Loucy (cell line): ENCODE results near the gene RBMS3.

Experiments used
- H2AFZ ChIP-seq: fragments of 200-600 bp; sonication (generic); 2 replicates; pipeline ENCODE4 v1.6.0; 2016; ENCODE audit warnings: antibody characterized with exemption, mild to moderate bottlenecking, low read length, moderate library complexity
- H3F3A ChIP-seq: fragments of 200-600 bp; 2 replicates; pipeline ENCODE4 v1.6.0; 2016; ENCODE audit warnings: antibody characterized with exemption, low read depth, mild to moderate bottlenecking
- H3K27me3 ChIP-seq: fragments of 200-600 bp; sonication (generic); 2 replicates; pipeline ENCODE4 v1.6.1; 2014; ENCODE audit warnings: low read length, mild to moderate bottlenecking; ENCODE audit not compliant: insufficient read depth, poor library complexity, severe bottlenecking
- H3K36me3 ChIP-seq: fragments of 200-600 bp; sonication (generic); 2 replicates; pipeline ENCODE4 v1.6.1; 2016; ENCODE audit warnings: low read length; ENCODE audit not compliant: insufficient read depth
- H3K4me1 ChIP-seq: fragments of 200-600 bp; sonication (generic); 2 replicates; pipeline ENCODE4 v1.5.1; 2014; ENCODE audit warnings: low read length, mild to moderate bottlenecking; ENCODE audit not compliant: insufficient read depth, poor library complexity, severe bottlenecking
- H3K4me2 ChIP-seq: fragments of 200-600 bp; sonication (generic); 2 replicates; pipeline ENCODE4 v1.6.0; 2014; ENCODE audit warnings: antibody characterized with exemption, low read length, low read depth, mild to moderate bottlenecking; ENCODE audit not compliant: poor library complexity, severe bottlenecking
- H3K4me3 ChIP-seq: fragments of 200-600 bp; sonication (generic); 2 replicates; pipeline ENCODE4 v1.5.1; 2014; ENCODE audit warnings: low read length, mild to moderate bottlenecking, mixed read lengths; ENCODE audit not compliant: poor library complexity, severe bottlenecking
- H3K79me2 ChIP-seq: fragments of 200-600 bp; sonication (generic); 2 replicates; pipeline ENCODE4 v1.6.1; 2014; ENCODE audit warnings: low read length; ENCODE audit not compliant: insufficient read depth
- H3K9ac ChIP-seq: fragments of 200-600 bp; sonication (generic); 2 replicates; pipeline ENCODE4 v1.6.0; 2014; ENCODE audit warnings: mild to moderate bottlenecking, low read depth, low read length, moderate library complexity; ENCODE audit not compliant: poor library complexity, severe bottlenecking
- H3K9me2 ChIP-seq: fragments of 200-600 bp; sonication (generic); replicated peaks from 2 replicates; pipeline ENCODE4 v1.6.1; 2016; ENCODE audit warnings: low read depth, low read length, mixed read lengths
- H3K9me3 ChIP-seq: fragments of 200-600 bp; sonication (generic); 2 replicates; pipeline ENCODE4 v1.6.1; 2014; ENCODE audit warnings: mild to moderate bottlenecking, antibody characterized with exemption, low read length, low read depth; ENCODE audit not compliant: insufficient read depth
- H4K20me1 ChIP-seq: fragments of 200-600 bp; sonication (generic); 2 replicates; pipeline ENCODE4 v1.6.0; 2014; ENCODE audit warnings: antibody characterized with exemption, low read length, mild to moderate bottlenecking; ENCODE audit not compliant: insufficient read depth, poor library complexity, severe bottlenecking
- CTCF ChIP-seq: fragments of 200-600 bp; sonication (generic); conservative IDR thresholded peaks from 2 replicates; pipeline ENCODE4 v1.5.1; 2014; ENCODE audit warnings: mild to moderate bottlenecking, antibody characterized with exemption, low read length
- EZH2phosphoT487 ChIP-seq: fragments of 200-600 bp; IDR thresholded peaks from 2 replicates; pipeline ENCODE4 v1.6.1; 2018; ENCODE audit warnings: antibody characterized with exemption, mild to moderate bottlenecking, moderate library complexity, borderline replicate concordance

Gene RBMS3

DNA sequence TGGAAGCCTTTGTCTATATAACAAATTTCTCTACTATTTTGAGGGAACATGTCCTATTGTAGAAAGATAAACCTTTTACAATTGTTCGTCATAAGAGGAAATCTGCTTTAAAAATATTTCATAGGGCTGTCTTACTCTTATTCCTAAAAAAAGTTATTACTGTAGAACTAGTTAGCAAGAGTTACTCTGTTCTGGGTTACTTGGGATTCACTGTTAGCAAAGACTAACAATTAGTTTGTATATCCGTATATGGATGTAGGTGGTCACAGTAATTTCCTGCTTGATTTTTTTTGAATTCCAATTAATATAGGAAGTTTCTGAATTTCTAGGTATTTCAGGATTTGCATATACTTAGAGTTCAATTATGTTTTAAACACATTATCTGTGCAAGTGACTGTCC lies 413.5 kb downstream of the RBMS3 start:
- H3K4me1 ChIP-seq: no peaks in the 10 kb centered on the region
- H3K36me3 ChIP-seq: no peaks in the 10 kb centered on the region
- no peak overlapping the region for H3K9ac ChIP-seq
- TF ChIP-seq CTCF: no peak
- no peak for TF ChIP-seq EZH2phosphoT487
- H3K27me3 ChIP-seq: no peaks in the 10 kb centered on the region
- H2AFZ ChIP-seq: no peak overlapping the region
- H3K79me2 ChIP-seq: no peaks in the 10 kb centered on the region
- no peaks in the 10 kb centered on the region for H3F3A ChIP-seq
- no peaks in the 10 kb centered on the region for H3K9me2 ChIP-seq
- H3K9me3 ChIP-seq: no peaks in the 10 kb centered on the region
- H3K4me3 ChIP-seq: no peak overlapping the region
- no peaks in the 10 kb centered on the region for H4K20me1 ChIP-seq
- no peak overlapping the region for H3K4me2 ChIP-seq

- H3K9ac ChIP-seq: no peak overlapping the region
- H2AFZ ChIP-seq: no peak overlapping the region
- H3K4me2 ChIP-seq: no peak overlapping the region
Measured at GRCh38 chr3:29694783-29695182, 413.9 kb downstream of the RBMS3 start.

DNA sequence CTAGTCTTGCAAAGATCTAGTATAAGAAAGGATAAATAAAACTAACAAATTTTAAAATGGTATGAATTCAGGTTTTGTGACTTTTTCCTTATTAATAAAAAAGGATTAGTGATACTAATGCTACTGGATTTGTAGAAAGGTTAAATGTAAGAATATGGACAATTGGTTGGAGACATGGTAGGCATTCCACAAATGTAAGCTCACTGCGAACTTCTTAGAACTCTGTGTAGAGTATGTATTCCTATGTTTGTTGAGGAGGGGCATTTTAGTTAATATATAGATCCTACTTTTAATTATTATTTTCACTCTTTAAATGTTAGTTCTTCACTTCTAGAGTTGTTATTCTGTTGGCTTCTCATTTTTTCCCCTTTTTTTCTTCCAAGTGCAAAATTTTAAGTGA lies 414.3 kb downstream of the RBMS3 start:
- Histone ChIP-seq H3K4me3 (no peak overlapping the region), H3K79me2 (no peaks in the 10 kb centered on the region), H3K4me1 (no peaks in the 10 kb centered on the region), H3F3A (no peaks in the 10 kb centered on the region), H3K9me3 (no peaks in the 10 kb centered on the region), H2AFZ (no peak overlapping the region), H3K9ac (no peak overlapping the region), H4K20me1 (no peaks in the 10 kb centered on the region), H3K36me3 (no peaks in the 10 kb centered on the region), H3K27me3 (no peaks in the 10 kb centered on the region), H3K4me2 (no peak overlapping the region), H3K9me2 (no peaks in the 10 kb centered on the region)
- no peak for TF ChIP-seq EZH2phosphoT487
- no peak for TF ChIP-seq CTCF

More at GRCh38 chr3:29694783-29695182, 413.9 kb downstream of the RBMS3 start:
- H3K27me3 ChIP-seq: no peaks in the 10 kb centered on the region
- H3K4me3 ChIP-seq: no peak overlapping the region
- no peaks in the 10 kb centered on the region for H3K79me2 ChIP-seq
- TF ChIP-seq EZH2phosphoT487: no peak
- no peak for TF ChIP-seq CTCF
- no peaks in the 10 kb centered on the region for H3K9me2 ChIP-seq
- no peaks in the 10 kb centered on the region for H3K4me1 ChIP-seq
- H3F3A ChIP-seq: no peaks in the 10 kb centered on the region
- no peaks in the 10 kb centered on the region for H3K36me3 ChIP-seq
- H3K9me3 ChIP-seq: no peaks in the 10 kb centered on the region
- H4K20me1 ChIP-seq: no peaks in the 10 kb centered on the region
